ENCODE results near the gene KIFC1. TPM values are rescaled to one million over a fixed set of nuclear protein-coding genes. Genes with fewer than 3 reads are reported as not detected.

The KIFC1 gene
- total RNA-seq, 1 donor from 2014 or later, result 27.5 TPM

- DNase-seq (ENCODE audit: extremely low spot score in 2 of 2), result no peak
- intact Hi-C loops (cut with DNase I), result no loop called here
- H3K36me3 ChIP-seq, result no peaks in the 10 kb centered on the region
- TF ChIP-seq CTCF (IDR thresholded peaks at IDR 0.05) (no peak), POLR2A (IDR thresholded peaks at IDR 0.05) (no peak), POLR2AphosphoS5 (IDR thresholded peaks at IDR 0.05; ENCODE audit: insufficient read depth in 1 of 2, low read depth in 1 of 2) (no peak)
- no peaks in the 10 kb centered on the region for H3K27me3 ChIP-seq
- no peak overlapping the region for H3K4me3 ChIP-seq
- peaks cover 16% of the 10 kb centered on the region for H3K4me1 ChIP-seq
- H3K27ac ChIP-seq, result no peak overlapping the region
- H3K9me3 ChIP-seq, result no peaks in the 10 kb centered on the region
These were observed 15.6 kb downstream of the KIFC1 start for GRCh38 chr6:33407132-33407718.

DNA sequence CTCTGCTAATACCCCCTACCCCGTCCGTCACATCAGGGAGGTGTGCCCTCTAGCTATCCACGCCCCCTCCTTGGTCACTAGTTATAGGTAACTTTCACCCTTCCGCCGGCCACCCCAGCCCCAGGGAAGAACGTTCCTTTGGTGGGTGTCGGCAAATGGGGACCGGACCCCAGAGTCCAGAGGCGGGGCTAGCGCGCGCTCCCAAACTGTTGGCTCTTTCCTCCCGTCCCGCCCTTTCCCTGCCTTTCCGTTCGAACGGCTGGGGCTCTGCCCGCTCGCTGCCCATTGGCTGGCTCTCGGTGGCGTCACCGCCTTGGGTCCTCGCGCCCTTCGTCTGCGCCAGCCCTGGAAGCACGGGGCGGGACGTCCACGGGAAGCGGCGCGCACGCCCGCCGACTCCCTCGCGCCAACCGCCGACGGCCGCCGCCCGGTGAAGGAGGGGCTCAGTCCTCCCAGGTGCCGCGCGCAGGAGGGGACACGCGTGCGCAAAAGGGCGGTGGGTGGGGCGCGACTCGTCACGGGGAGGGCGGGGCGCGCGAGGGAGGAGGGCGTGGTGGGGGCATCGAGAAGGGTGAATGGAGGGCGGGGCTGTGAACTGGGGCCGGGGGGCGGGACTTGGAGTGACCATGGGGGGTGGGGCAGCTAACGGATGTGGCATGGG is 18.6 kb downstream of the KIFC1 start:
- peak in 1 of 2 donors; percentile 99 for DNase-seq (ENCODE audit: extremely low spot score in 2 of 2)
- intact Hi-C loops (cut with DNase I), result no loop called here
- peak overlapping the region; percentile 89 to 93 for H3K4me3 ChIP-seq
- H3K4me1 ChIP-seq, result peaks cover 30% of the 10 kb centered on the region
- TF ChIP-seq CTCF (IDR thresholded peaks at IDR 0.05), result no peak
- peak in 1 of 2 donors; percentile 69 for TF ChIP-seq POLR2A (IDR thresholded peaks at IDR 0.05)
- peak; percentile 68 to 88 for TF ChIP-seq POLR2AphosphoS5 (IDR thresholded peaks at IDR 0.05; ENCODE audit: insufficient read depth in 1 of 2, low read depth in 1 of 2)
- no peaks in the 10 kb centered on the region for H3K27me3 ChIP-seq
- H3K36me3 ChIP-seq, result peaks cover 0 to 24% of the 10 kb centered on the region in 2 donors
- H3K27ac ChIP-seq, result peak overlapping the region; percentile 100
- H3K9me3 ChIP-seq, result no peaks in the 10 kb centered on the region

GRCh38 chr6:33410711-33411631 is 19.3 kb downstream of the KIFC1 start, which contains the start of gene PHF1:
TSS of gene PHF1 (plus strand) at chr6:33411014. CDS start at chr6:33412264, 1,250 bp downstream.
- intact Hi-C loops (cut with DNase I), result no loop called here
- TF ChIP-seq CTCF (IDR thresholded peaks at IDR 0.05) (no peak), POLR2A (IDR thresholded peaks at IDR 0.05) (peak in 1 of 2 donors; percentile 47), POLR2AphosphoS5 (IDR thresholded peaks at IDR 0.05; ENCODE audit: insufficient read depth in 1 of 2, low read depth in 1 of 2) (peak in 1 of 2 donors; percentile 66)

GRCh38 chr6:33411632-33412005 is 20.0 kb downstream of the KIFC1 start:
- Histone ChIP-seq H3K27ac (peak overlapping the region; percentile 100), H3K4me3 (peak overlapping the region; percentile 89 to 93), H3K36me3 (peaks cover 0 to 31% of the 10 kb centered on the region in 2 donors), H3K9me3 (no peaks in the 10 kb centered on the region), H3K27me3 (no peaks in the 10 kb centered on the region), H3K4me1 (peaks cover 45% of the 10 kb centered on the region)
- peak in 1 of 2 donors; percentile 84 for DNase-seq (ENCODE audit: extremely low spot score in 2 of 2)
- TF ChIP-seq CTCF (IDR thresholded peaks at IDR 0.05), result no peak
- TF ChIP-seq POLR2AphosphoS5 (IDR thresholded peaks at IDR 0.05; ENCODE audit: insufficient read depth in 1 of 2, low read depth in 1 of 2), result no peak
- TF ChIP-seq POLR2A (IDR thresholded peaks at IDR 0.05), result no peak
- intact Hi-C loops (cut with DNase I), result no loop called here

More at GRCh38 chr6:33410711-33411631, 19.3 kb downstream of the KIFC1 start, which contains the start of gene PHF1:
- Histone ChIP-seq H3K27me3 (no peaks in the 10 kb centered on the region), H3K27ac (peak within 1 kb of the TSS; percentile 100), H3K4me3 (peak within 1 kb of the TSS; percentile 89 to 93), H3K36me3 (peaks cover 0 to 31% of the 10 kb centered on the region in 2 donors), H3K4me1 (peaks cover 38% of the 10 kb centered on the region), H3K9me3 (no peaks in the 10 kb centered on the region)
- DNase-seq (ENCODE audit: extremely low spot score in 2 of 2), result peak in 1 of 2 donors; percentile 94
